ENCODE results near the gene EML5.

DNA sequence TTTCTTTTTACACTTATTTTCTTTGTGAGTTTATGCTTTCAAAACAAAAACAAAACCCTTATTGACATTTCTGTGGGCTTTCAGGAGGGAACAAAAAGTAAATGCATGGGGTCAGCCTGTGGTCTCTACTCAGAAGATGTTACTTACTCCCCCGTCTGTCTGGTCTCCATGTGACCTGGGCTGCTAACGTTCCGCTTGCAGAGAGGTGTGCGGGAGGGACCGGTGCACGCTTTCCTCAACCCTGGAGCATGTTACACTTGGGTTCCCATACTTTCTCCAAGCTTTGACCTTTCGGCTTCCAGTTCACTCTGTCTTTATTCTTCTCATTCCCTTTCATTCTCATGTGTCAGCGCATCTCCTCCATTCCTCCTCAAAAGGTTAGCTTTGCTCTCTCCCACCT, 193.4 kb downstream of the EML5 start:
- TF ChIP-seq, protein P1, sequence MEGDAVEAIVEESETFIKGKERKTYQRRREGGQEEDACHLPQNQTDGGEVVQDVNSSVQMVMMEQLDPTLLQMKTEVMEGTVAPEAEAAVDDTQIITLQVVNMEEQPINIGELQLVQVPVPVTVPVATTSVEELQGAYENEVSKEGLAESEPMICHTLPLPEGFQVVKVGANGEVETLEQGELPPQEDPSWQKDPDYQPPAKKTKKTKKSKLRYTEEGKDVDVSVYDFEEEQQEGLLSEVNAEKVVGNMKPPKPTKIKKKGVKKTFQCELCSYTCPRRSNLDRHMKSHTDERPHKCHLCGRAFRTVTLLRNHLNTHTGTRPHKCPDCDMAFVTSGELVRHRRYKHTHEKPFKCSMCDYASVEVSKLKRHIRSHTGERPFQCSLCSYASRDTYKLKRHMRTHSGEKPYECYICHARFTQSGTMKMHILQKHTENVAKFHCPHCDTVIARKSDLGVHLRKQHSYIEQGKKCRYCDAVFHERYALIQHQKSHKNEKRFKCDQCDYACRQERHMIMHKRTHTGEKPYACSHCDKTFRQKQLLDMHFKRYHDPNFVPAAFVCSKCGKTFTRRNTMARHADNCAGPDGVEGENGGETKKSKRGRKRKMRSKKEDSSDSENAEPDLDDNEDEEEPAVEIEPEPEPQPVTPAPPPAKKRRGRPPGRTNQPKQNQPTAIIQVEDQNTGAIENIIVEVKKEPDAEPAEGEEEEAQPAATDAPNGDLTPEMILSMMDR (conservative IDR thresholded peaks at IDR 0.05; ENCODE audit: low read depth in 2 of 2): no peak
- TF ChIP-seq NANOG (IDR thresholded peaks at IDR 0.05; ENCODE audit: borderline replicate concordance): no peak
- TF ChIP-seq, protein P2, sequence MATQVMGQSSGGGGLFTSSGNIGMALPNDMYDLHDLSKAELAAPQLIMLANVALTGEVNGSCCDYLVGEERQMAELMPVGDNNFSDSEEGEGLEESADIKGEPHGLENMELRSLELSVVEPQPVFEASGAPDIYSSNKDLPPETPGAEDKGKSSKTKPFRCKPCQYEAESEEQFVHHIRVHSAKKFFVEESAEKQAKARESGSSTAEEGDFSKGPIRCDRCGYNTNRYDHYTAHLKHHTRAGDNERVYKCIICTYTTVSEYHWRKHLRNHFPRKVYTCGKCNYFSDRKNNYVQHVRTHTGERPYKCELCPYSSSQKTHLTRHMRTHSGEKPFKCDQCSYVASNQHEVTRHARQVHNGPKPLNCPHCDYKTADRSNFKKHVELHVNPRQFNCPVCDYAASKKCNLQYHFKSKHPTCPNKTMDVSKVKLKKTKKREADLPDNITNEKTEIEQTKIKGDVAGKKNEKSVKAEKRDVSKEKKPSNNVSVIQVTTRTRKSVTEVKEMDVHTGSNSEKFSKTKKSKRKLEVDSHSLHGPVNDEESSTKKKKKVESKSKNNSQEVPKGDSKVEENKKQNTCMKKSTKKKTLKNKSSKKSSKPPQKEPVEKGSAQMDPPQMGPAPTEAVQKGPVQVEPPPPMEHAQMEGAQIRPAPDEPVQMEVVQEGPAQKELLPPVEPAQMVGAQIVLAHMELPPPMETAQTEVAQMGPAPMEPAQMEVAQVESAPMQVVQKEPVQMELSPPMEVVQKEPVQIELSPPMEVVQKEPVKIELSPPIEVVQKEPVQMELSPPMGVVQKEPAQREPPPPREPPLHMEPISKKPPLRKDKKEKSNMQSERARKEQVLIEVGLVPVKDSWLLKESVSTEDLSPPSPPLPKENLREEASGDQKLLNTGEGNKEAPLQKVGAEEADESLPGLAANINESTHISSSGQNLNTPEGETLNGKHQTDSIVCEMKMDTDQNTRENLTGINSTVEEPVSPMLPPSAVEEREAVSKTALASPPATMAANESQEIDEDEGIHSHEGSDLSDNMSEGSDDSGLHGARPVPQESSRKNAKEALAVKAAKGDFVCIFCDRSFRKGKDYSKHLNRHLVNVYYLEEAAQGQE (IDR thresholded peaks at IDR 0.05; ENCODE audit: unreplicated experiment): no peak
- no peak for TF ChIP-seq CREB1 (CRISPR knock-in tag; IDR thresholded peaks at IDR 0.05; ENCODE audit: low read depth)
- TF ChIP-seq EZH2 (IDR thresholded peaks at IDR 0.05; ENCODE audit: low read depth, unreplicated experiment): no peak
- no peak for TF ChIP-seq EZH2phosphoT487 (IDR thresholded peaks at IDR 0.05; ENCODE audit: unreplicated experiment)

Measured in GM23338 (cell line).